ENCODE data around the gene ARID1A.

Gene ARID1A

DNA sequence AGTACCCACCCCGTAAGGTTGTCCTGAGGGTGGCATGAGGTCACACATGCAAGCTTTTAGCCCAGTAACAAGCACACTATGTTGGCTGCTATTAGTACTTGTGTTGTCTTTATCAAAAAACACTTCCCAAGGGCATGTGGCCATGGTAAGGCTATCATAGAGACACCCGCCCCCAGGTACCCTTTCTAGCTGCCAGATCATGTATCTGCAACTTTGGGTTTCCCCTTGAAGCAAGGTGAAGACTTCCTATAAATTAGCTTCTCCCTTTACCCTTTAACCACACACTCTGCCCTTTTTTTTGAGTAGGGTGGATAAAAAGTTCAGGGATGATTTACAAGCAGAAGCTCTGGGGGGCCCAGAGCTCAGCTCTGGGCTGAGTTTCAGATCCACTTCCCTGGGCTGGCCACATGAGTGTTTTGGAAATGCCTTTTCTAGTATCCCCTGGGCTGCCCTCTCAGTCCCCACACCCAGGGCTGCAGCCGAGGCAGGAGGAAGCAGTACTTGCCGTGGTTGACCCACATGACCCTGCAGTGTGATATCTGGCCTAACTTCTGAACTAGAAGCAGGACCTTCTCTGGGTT, 132.7 kb downstream of the ARID1A start:
- no peak for DNase-seq

DNA sequence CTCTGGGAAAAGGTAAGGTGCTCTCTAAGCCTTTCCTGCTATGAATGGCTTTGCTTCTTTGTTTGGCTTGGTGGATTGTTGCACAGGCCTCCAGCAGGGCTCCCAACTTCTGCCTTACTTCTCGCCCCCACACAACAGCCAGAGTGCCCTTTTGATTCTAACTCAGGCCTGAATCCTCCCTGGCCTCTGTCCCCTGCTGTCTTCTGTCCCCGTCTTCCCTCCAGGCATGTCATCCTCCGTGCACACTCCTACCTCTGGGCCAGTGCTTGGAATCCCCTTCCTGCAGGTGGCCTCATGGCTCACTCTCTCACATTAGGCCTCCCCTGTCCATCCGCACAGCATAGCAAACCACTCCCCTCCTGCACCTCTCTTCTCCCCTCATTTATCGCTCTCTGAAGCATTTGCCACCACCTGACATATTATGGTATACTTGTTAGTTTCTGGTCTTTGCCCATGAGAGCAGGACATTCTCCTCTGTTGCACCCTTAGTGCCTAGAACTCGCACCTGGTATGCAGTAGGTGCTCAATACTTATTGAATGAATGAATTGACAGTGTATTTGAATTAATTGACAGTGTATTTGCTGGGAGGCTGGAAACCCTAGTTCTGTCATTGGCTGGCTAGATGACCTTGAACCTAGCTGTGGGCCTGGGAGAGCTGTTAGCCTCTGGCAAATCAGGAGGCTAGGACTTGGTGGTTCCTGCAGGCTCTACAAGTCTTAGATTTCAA, 133.5 kb downstream of the ARID1A start:
- DNase-seq, result no peak

DNA sequence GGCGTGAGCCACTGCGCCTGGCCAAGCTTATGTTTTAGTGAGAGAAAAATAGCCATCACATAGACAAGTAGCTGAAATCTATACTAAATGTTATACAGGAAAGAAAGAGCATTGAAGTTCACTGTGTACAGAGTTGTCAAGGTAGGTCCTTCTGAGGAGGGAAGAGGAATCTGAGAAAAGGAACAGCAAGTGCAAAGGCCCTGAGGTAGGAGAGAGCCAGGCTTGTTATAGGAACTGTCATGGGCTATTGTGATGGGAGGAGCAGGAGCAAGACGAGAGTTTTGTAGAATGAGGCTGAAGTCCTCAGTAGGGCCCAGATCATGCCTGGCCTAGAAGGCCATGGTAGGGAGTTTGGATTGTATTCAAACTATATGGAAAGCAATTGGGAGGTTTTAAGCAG, 135.2 kb downstream of the ARID1A start:
- no peak for DNase-seq
